Cardiac fibroblast (primary cell): ENCODE results near the gene ZNF180.
A peak's percentile ranks its signal among the peaks of the same experiment; 100 is the strongest.
"Not testable (repeated sequence)": the region's sequence is repeated elsewhere in the genome, so short reads cannot be mapped to it uniquely, and the experiment has no call there.

Source experiments
- DNase-seq, 2 donors: peaks; one replicate each; pipeline versions ENCODE4 v3.0.0 to v3.0.0-alpha.2; 2010; ENCODE audit warnings: low read depth in 2 of 2
- H3K4me3 ChIP-seq, 2 donors: replicated peaks in 1 of 2; 1 replicate in 1 of 2; 2 replicates in 1 of 2; pipeline ENCODE4 v1.5.1; 2011; ENCODE audit warnings: low read depth in 2 of 2, low read length in 2 of 2, mild to moderate bottlenecking in 2 of 2, moderate library complexity in 1 of 2
- CTCF ChIP-seq: IDR thresholded peaks from one replicate; pipeline ENCODE4 v1.5.1; 2011; ENCODE audit warnings: low read depth, mild to moderate bottlenecking, low read length, inconsistent platforms

The ZNF180 gene

GRCh38 chr19:44499559-44499958 lies 763 bp downstream of the ZNF180 start:
- TF ChIP-seq CTCF = no peak
- H3K4me3 ChIP-seq = peak overlapping the region; percentile 83 to 90
- DNase-seq = no peak

GRCh38 chr19:44498988-44499387 lies 1.3 kb downstream of the ZNF180 start:
- TF ChIP-seq CTCF = no peak
- DNase-seq = no peak
- H3K4me3 ChIP-seq = peak overlapping the region in 1 of 2 donors; percentile 90

GRCh38 chr19:44496711-44497110 lies 3.6 kb downstream of the ZNF180 start:
- H3K4me3 ChIP-seq = no peak overlapping the region
- no peak for DNase-seq
- TF ChIP-seq CTCF = no peak

- peak; percentile 23 to 46 for DNase-seq
- H3K4me3 ChIP-seq = no peak overlapping the region
- no peak for TF ChIP-seq CTCF
These were observed 23.5 kb downstream of the ZNF180 start for GRCh38 chr19:44476559-44477408.

GRCh38 chr19:44468730-44469129 lies 31.6 kb downstream of the ZNF180 start:
- not testable (repeated sequence) for H3K4me3 ChIP-seq, DNase-seq

GRCh38 chr19:44462600-44463286 lies 37.6 kb downstream of the ZNF180 start:
- not testable (repeated sequence) for DNase-seq, H3K4me3 ChIP-seq

- not testable (repeated sequence) for DNase-seq, H3K4me3 ChIP-seq
These were observed 44.3 kb downstream of the ZNF180 start for GRCh38 chr19:44456016-44456415.

GRCh38 chr19:44455100-44455499 lies 45.2 kb downstream of the ZNF180 start:
- DNase-seq = no peak
- no peak for TF ChIP-seq CTCF
- no peak overlapping the region for H3K4me3 ChIP-seq
